A549 (cell line): ENCODE measurements around the gene TAGAP. TPM values are rescaled to one million over a fixed set of nuclear protein-coding genes. Genes with fewer than 3 reads are reported as not detected.

ENCODE experiments used
- ATAC-seq, 2 experiments: fragments of 200-7000 bp in 1 of 2; fragments of >200 bp in 1 of 2; cut with Nextera tagmentation in 1 of 2; cut with Tn5 transposase in 1 of 2; 3 replicates each; pipeline versions ENCODE4 v1.8.0 to v1.9.1; 2018 to 2020; ENCODE audit warnings: mild to moderate bottlenecking in 1 of 2, moderate library complexity in 1 of 2
- CTCF ChIA-PET: fragments of 300-600 bp; sonication (Branson Sonifier 250); formaldehyde crosslinking; extraction: SDS; loops from one replicate; lab custom pipeline; 2021; ENCODE audit warnings: antibody characterized with exemption, inconsistent platforms; lab: Yijun Ruan, JAX
- POLR2A ChIA-PET: fragments of 350-600 bp; formaldehyde crosslinking; extraction: SDS; loops from one replicate; lab custom pipeline; 2021; ENCODE audit warnings: antibody characterized with exemption, inconsistent platforms; lab: Yijun Ruan, JAX
- DNase-seq, 2 experiments: peaks; one replicate each; pipeline versions ENCODE4 v3.0.0 to v3.0.0-alpha.2; 2011 to 2016; ENCODE audit warnings: low read depth in 1 of 2, low spot score in 1 of 2
- FAIRE-seq: peaks from 2 replicates; lab custom pipeline; 2011; peaks lifted over from hg19 to GRCh38; lab: Jason Lieb, UNC
- H3K27ac ChIP-seq, 2 experiments: fragments of >200 bp; sonication (Bioruptor Twin); formaldehyde crosslinking; 3 replicates each; pipeline ENCODE4 v1.5.1; 2016 to 2017
- H3K4me1 ChIP-seq: fragments of >200 bp; sonication (Bioruptor Twin); formaldehyde crosslinking; 3 replicates; pipeline ENCODE4 v1.6.1; 2016
- H3K4me2 ChIP-seq: fragments of >200 bp; sonication (Bioruptor Twin); formaldehyde crosslinking; 3 replicates; pipeline ENCODE4 v1.6.1; 2016
- H3K4me3 ChIP-seq: fragments of >200 bp; sonication (Bioruptor Twin); formaldehyde crosslinking; 3 replicates; pipeline ENCODE4 v1.5.1; 2016
- H3K9me3 ChIP-seq: fragments of >200 bp; sonication (Bioruptor Twin); formaldehyde crosslinking; 3 replicates; pipeline ENCODE4 v1.6.1; 2016
- CHD4 ChIP-seq: fragments of 200-600 bp; sonication (generic); IDR thresholded peaks from 2 replicates; pipeline ENCODE4 v1.6.1; 2016; ENCODE audit warnings: antibody characterized with exemption, mild to moderate bottlenecking, borderline replicate concordance
- CTCF ChIP-seq: fragments of >200 bp; sonication (Bioruptor Twin); formaldehyde crosslinking; IDR thresholded peaks from 3 replicates; pipeline ENCODE4 v1.5.1; 2016
- EHF ChIP-seq: fragments of 250-450 bp; sonication (Bioruptor Pico); IDR thresholded peaks from 2 replicates; pipeline ENCODE4 v1.5.0; 2020; ENCODE audit warnings: mild to moderate bottlenecking
- FOSB ChIP-seq: fragments of 250-450 bp; sonication (Bioruptor Pico); IDR thresholded peaks from 2 replicates; pipeline ENCODE4 v1.5.0; 2020; ENCODE audit warnings: mild to moderate bottlenecking, moderate library complexity
- HDAC2 ChIP-seq: fragments of 200-600 bp; sonication (generic); IDR thresholded peaks from 2 replicates; pipeline ENCODE4 v1.6.1; 2016
- HES2 ChIP-seq: fragments of >200 bp; sonication (Bioruptor Twin); formaldehyde crosslinking; IDR thresholded peaks from 2 replicates; pipeline ENCODE4 v1.6.1; 2016
- HOXB13 ChIP-seq: fragments of 250-450 bp; sonication (Bioruptor Pico); IDR thresholded peaks from 2 replicates; pipeline ENCODE4 v1.5.0; 2020; ENCODE audit warnings: low read depth, mild to moderate bottlenecking, moderate library complexity
- MAX ChIP-seq: IDR thresholded peaks from 2 replicates; pipeline ENCODE4 v1.6.1; 2012
- MAZ ChIP-seq: fragments of 150-350 bp; IDR thresholded peaks from 2 replicates; pipeline ENCODE4 v1.6.1; 2014; ENCODE audit warnings: antibody characterized with exemption, low read depth, low read length, borderline replicate concordance
- NPAS2 ChIP-seq: fragments of 250-450 bp; sonication (Bioruptor Pico); IDR thresholded peaks from 2 replicates; pipeline ENCODE4 v1.8.0; 2022; ENCODE audit warnings: mild to moderate bottlenecking, moderate library complexity, borderline replicate concordance
- POLR2AphosphoS2 ChIP-seq: conservative IDR thresholded peaks from 2 replicates; pipeline ENCODE4 v1.6.1; 2012; ENCODE audit warnings: low read length, improper control_type of control experiment, inconsistent platforms
- RAD21 ChIP-seq, 2 experiments: fragments of >200 bp in 1 of 2; sonication (Bioruptor Twin) in 1 of 2; formaldehyde crosslinking in 1 of 2; IDR thresholded peaks in 1 of 2; conservative IDR thresholded peaks in 1 of 2; 2 replicates in 1 of 2; 3 replicates in 1 of 2; pipeline ENCODE4 v1.6.1; 2012 to 2018; ENCODE audit warnings: inconsistent platforms in 1 of 2
- REST ChIP-seq: fragments of 200-600 bp; sonication (generic); IDR thresholded peaks from 2 replicates; pipeline ENCODE4 v1.6.1; 2016; ENCODE audit warnings: antibody characterized with exemption, mild to moderate bottlenecking, moderate library complexity
- TFCP2L1 ChIP-seq: fragments of 250-450 bp; sonication (Bioruptor Pico); IDR thresholded peaks from 2 replicates; pipeline ENCODE4 v1.5.0; 2021; ENCODE audit warnings: mild to moderate bottlenecking
- WGBS: methylation state at CpG from one replicate; pipeline ENCODE4 v1.1.6; 2017; ENCODE audit errors: missing lambda C conversion rate; 5-methylcytosine and 5-hydroxymethylcytosine counted together
- polyA plus RNA-seq, 4 experiments: library from polyadenylated mRNA; depleted of rRNA in 3 of 4; stranded (reverse); fragments of >200 nt; fragmentation: RNase III in 1 of 4; extraction: RNeasy Plus Mini Kit Qiagen cat#74134 plus additional on column Dnase treatment in 1 of 4; gene quantifications; 2 replicates in 3 of 4; 3 replicates in 1 of 4; pipeline ENCODE4 v1.2.3, GENCODE V29; 2011 to 2017

Gene TAGAP
- polyA plus RNA-seq, 2 of the 4 experiments (the other 2 are of a cell fraction): not detected

- FAIRE-seq: no peak
- WGBS: 97% methylated on average over 1 of the region's 1 CpG
- Histone ChIP-seq H3K9me3 (no peaks in the 10 kb centered on the region), H3K4me1 (0 out of 3 replicates have a peak, but pooled peaks cover 4% of the 10 kb centered on the region), H3K4me2 (no peak overlapping the region), H3K27ac (no peak overlapping the region), H3K4me3 (no peak overlapping the region)
- POLR2A ChIA-PET: no interaction called here
- CTCF ChIA-PET: interaction anchor here (0.6 to 1.2 kb wide), 2 partner anchors 42 to 297 kb away, joined by 3 read pairs; no protein-coding TSS in a partner anchor
- no peak for DNase-seq
- no peak for ATAC-seq
- TF ChIP-seq TFCP2L1 (CRISPR knock-in tag) (no peak), EHF (CRISPR knock-in tag) (no peak), HDAC2 (no peak), MAZ (no peak), HES2 (no peak), CTCF (no peak), POLR2AphosphoS2 (no peak), FOSB (CRISPR knock-in tag) (no peak), NPAS2 (CRISPR knock-in tag) (no peak), REST (no peak), RAD21 (conservative IDR thresholded peaks at IDR 0.05 in 1 of 2, IDR thresholded peaks at IDR 0.05 in 1 of 2) (no peak), CHD4 (no peak), HOXB13 (CRISPR knock-in tag) (no peak), MAX (no peak)
These were observed 57.1 kb downstream of the TAGAP start for GRCh38 chr6:158987657-158988056.

Other genes starting within 250 kb of the TAGAP start
- 207 and 254 TPM in 2 replicates for gene EZR, start 225.6 kb downstream of the TAGAP start, polyA plus RNA-seq (2011; rRNA removed)
- gene EZR, start 225.6 kb downstream of the TAGAP start, polyA plus RNA-seq (2017; fragmentation: RNase III; extraction: RNeasy Plus Mini Kit Qiagen cat#74134 plus additional on column Dnase treatment): 219 to 259 TPM (median 219 TPM) in 3 replicates
- gene RSPH3, start 44.8 kb downstream of the TAGAP start, polyA plus RNA-seq (2011; rRNA removed): 2.6 TPM in 2 replicates
- 3.1 to 4.0 TPM (median 3.6 TPM) in 3 replicates for gene RSPH3, start 44.8 kb downstream of the TAGAP start, polyA plus RNA-seq (2017; fragmentation: RNase III; extraction: RNeasy Plus Mini Kit Qiagen cat#74134 plus additional on column Dnase treatment)
- gene FNDC1, start 124.4 kb upstream of the TAGAP start, polyA plus RNA-seq (2011; rRNA removed): 0.04 TPM in 1 of 2 replicates, not detected in the other
- gene FNDC1, start 124.4 kb upstream of the TAGAP start, polyA plus RNA-seq (2017; fragmentation: RNase III; extraction: RNeasy Plus Mini Kit Qiagen cat#74134 plus additional on column Dnase treatment): 0.01 to 0.04 TPM in 2 of 3 replicates, not detected in the other